HG03196 (cell line): ENCODE data around the gene ARHGEF28.

ENCODE experiments used
- ATAC-seq: cut with Tn5 transposase; IDR thresholded peaks from one replicate; pipeline ENCODE4 v1.9.1; 2021; ENCODE audit not compliant: unreplicated experiment

Gene ARHGEF28

GRCh38 chr5:73812457-73812856 lies 186.5 kb downstream of the ARHGEF28 start:
- ATAC-seq, result no peak

- no peak for ATAC-seq
Measured at GRCh38 chr5:73812962-73813588, 187.1 kb downstream of the ARHGEF28 start.

DNA sequence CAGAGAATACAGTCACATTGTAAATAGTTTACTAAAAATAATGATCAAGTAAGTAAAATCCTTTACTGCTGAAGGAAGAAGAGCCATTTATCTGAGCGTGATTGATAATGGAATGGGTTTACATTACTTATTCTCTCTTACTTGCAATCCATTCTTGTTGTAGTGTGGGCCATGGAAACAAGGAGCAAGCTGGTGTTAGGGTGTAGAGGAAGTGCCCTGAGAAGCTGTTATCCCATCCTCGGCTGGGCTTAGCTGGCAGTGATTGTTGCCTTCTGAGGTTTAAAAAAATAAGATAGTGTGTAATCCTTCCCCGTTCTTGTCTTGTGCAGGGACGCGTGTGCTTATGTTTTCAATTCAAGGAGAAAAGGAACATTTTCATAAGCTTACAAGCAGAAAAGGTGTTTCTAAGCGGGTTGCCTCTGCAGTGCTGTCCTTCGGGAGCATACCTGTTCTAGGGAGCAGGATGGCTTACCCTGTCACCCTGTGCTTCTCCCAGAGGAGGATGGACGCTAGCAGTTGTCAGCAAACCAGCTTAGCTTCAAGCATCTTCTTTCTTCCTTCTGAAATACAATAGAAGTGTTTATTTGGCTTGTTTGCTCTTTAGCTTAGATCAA lies 188.3 kb downstream of the ARHGEF28 start:
- ATAC-seq, result no peak

GRCh38 chr5:73815631-73816030 lies 189.6 kb downstream of the ARHGEF28 start:
- ATAC-seq, result no peak

GRCh38 chr5:73816656-73817420 lies 190.8 kb downstream of the ARHGEF28 start:
- no peak for ATAC-seq

DNA sequence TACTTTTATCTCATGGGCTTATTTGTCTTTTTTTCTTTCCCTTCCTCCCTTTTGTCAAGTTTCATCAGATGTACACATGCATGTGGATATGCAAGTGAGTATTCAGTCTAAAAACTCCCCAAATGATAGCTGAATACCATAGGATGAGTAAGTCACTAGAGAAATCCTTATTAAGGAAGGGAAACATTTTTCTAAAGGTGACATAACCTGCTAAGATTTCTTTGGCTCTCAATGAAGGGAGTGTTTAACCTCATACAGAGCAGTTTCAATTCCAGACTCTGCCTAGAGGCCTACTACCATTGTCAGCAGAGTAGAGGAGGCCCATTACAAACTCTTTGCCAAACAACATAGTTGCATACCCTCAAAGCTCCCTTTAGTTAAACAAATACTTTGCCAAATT lies 192.4 kb downstream of the ARHGEF28 start:
- no peak for ATAC-seq

GRCh38 chr5:73820326-73820725 lies 194.3 kb downstream of the ARHGEF28 start:
- ATAC-seq, result no peak

DNA sequence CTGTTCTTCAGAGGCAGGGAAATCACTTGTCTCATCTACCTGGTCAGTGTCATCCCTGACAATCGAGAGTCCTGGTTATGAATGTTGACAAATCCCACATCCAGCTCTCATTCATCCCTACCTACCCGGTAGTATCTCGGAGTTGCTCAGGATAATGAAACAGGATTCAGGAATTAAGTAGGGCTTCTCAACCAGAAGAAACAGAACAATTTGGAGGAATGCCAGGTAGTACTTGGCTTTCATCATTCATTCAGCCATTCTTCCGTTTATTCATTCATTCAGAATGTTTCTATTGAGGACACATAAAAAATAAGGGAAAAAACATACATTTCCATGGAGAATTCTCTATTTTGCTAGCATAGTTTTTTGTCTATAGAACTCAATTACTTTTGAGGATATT lies 195.0 kb downstream of the ARHGEF28 start:
- ATAC-seq, result no peak

- no peak for ATAC-seq
Measured at GRCh38 chr5:73822278-73822988, 196.4 kb downstream of the ARHGEF28 start.

DNA sequence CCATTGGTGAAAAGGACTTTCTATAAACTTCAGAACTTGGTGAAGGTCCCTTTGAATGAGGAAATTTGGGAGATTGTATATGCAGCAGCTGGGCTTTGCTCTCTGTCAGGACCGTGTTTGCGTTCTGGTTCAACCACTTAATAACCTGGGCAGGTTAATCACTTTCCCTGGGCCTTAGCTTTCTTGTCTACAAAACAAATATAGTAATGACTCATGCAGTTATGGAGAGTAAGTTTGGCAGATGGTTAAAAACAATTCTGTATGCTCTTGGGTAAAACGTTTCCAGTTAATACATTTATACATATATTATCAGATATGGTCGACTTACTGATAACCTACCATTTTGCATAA lies 197.0 kb downstream of the ARHGEF28 start:
- ATAC-seq, result no peak

GRCh38 chr5:73823508-73823925 lies 197.5 kb downstream of the ARHGEF28 start:
- no peak for ATAC-seq

- no peak for ATAC-seq
Measured at GRCh38 chr5:73825199-73825598, 199.2 kb downstream of the ARHGEF28 start.

GRCh38 chr5:73825736-73826135 lies 199.7 kb downstream of the ARHGEF28 start:
- ATAC-seq, result no peak

GRCh38 chr5:73826301-73827105 lies 200.5 kb downstream of the ARHGEF28 start:
- no peak for ATAC-seq

DNA sequence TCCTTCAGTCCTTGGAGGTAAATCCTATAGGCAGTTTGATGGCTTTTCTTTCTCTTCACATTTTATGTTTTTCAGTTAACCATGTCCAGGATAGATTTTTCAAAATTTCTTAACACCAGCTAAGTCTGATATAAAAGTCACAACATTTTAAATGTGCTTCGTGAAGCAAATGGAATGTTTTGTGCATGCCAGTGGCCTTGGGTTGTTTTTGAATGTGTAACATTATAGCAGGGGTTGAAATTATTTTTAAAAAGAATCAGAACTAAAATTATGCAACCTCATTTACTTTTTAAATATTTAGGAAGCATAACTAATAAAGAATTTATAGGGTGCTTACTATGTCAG lies 201.1 kb downstream of the ARHGEF28 start:
- ATAC-seq, result no peak

DNA sequence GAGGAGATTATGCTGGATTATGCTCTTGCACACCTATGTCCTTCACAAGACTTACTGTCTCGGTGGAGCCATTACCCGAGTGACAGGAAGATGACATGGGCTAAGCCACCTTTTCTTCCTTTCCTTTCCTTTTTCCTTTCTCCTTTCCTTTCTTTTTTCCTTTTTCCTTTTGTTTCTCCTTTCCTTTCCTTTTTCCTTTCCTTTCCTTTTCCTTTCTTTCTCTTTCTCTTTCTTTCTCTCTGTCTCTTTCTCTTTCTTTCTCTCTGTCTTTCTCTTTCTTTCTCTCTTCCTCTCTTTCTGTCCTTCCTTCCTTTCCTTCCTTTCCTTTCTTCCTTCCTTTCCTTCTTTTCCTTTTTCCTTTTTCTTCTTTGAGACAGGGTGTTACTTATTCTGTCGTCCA lies 202.5 kb downstream of the ARHGEF28 start:
- ATAC-seq, result no peak

- no peak for ATAC-seq
Measured at GRCh38 chr5:73830646-73831045, 204.7 kb downstream of the ARHGEF28 start.

- ATAC-seq, result no peak
Measured at GRCh38 chr5:73831066-73831465, 205.1 kb downstream of the ARHGEF28 start.

DNA sequence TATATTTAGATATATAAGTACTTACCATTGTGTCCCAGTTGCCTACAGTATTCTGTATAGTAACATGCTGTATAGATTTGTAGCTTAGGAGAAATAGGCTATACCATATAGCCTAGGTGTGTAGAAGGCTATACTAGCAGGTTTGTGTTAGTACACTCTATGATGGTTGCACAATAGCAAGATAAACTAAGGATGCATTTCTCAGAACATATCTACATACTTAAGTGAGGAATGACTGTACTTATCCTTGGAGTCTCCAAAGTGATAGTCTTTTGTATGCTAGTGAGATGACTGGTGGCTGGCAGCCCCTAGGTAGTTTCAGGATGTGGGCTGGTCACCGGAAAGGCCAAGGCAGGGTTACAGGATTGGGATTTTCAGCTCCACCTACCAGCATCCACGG lies 208.7 kb downstream of the ARHGEF28 start:
- no peak for ATAC-seq

DNA sequence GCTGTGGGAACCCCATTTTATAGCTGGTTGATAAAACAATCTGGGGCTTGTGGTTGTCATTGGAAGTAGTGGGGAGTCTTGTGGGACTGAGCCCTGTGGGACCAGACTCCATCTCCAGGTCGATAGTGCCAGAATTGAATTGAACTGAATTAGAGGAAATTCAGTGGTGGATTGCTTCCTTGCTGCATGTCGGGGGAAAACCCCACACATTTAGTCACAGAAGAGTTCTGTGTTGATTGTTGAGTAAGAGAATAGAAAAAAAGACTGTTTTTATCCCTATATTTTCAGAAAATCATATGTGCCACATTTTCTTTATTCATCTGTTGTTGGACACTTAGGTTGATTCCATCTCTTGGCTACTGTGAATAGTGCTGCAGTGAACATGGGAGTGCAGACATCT lies 209.7 kb downstream of the ARHGEF28 start:
- no peak for ATAC-seq

DNA sequence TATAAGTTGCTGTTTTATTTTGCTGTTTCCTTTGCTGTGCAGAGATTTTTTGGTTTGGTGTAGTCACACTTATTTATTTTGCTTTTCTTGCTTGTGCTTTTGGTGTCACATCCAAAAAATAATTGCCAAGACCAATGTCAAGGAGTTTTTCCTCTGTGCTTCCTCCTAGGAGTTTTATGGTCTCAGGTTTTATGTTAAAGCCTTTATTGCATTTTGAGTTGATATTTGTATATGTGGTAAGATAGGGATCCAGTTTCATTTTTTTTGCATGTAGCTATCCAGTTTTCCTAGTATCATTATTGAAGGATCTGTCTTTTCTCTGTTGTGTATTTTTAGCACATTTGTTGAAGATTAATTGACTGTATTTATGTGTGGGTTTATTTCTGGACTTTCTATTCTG lies 210.6 kb downstream of the ARHGEF28 start:
- ATAC-seq, result no peak
